GM18951 (cell line): ENCODE data around the gene CDK6.

ENCODE experiments used
- POLR2A ChIP-seq: IDR thresholded peaks from 4 replicates; pipeline ENCODE4 v1.6.1; 2011; ENCODE audit warnings: mild to moderate bottlenecking; ENCODE audit not compliant: insufficient read length, insufficient read depth; ENCODE audit errors: extremely low read depth
- in situ Hi-C: fragments of 300-500 bp; cut with MboI; formaldehyde crosslinking; loops from one replicate; pipeline ENCODE4 v1.12.0; 2022; ENCODE audit warnings: low sequenced_read_pairs, mixed read lengths, inconsistent platforms; ENCODE audit not compliant: unreplicated experiment

The CDK6 gene

DNA sequence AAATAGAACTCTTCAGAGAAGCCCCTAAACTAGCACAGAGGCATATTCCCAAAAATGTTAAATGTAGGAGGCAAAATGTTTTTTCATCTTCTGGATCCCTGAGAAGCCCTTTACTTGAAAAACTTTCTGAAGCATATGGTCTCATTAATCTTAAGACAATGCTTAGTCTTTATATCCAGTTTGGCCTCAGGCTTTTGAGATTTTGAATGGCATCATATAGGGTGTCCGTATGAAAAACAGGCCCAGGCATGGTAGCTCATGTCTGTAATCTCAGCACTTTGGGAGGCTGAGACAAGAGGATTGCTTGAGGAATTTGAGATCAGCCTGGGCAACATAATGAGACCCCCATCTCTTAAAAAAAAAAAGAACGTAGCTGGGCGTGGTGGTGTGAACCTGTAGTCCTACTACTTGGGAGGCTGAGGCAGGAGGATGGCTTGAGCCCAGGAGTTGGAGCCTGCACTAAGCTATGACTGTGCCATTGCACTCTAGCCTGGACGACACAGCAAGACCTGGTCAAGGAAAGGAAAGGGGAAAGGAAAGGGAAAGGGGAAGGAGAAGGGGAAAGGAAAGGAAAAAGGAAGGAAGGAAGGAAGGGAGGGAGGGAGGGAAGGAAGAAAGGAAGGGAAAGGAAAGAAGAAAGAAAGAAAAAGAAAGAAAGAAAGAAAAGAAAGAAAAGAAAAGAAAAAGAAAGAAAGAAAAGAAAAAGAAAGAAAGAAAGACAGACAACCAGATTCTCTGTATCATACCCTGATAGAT is 119.4 kb downstream of the CDK6 start:
- no peak for TF ChIP-seq POLR2A
- in situ Hi-C loops = no loop called here

GRCh38 chr7:92715963-92716362 is 120.4 kb downstream of the CDK6 start:
- in situ Hi-C loops = no loop called here
- TF ChIP-seq POLR2A = no peak

DNA sequence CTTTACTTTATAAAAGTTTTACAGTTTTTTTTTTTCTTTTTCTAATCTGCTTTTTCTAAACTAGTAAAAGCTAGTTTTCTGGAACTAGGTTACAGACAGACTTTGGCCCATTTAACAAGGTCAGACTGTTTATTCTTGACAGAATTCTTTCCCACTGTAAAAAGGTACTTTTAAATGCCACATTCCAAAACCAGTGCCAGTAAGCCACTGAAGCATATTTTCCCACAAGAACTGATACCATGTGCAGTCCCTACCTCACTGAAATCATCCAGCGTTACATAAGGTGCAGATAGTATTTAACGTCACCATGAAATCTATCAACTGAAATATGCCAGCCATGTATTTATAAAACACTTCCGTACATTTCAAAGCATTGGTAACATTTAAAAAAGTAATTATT is 121.6 kb downstream of the CDK6 start:
- in situ Hi-C loops = no loop called here
- TF ChIP-seq POLR2A = no peak

GRCh38 chr7:92714280-92714679 is 122.1 kb downstream of the CDK6 start:
- in situ Hi-C loops = no loop called here
- TF ChIP-seq POLR2A = no peak

DNA sequence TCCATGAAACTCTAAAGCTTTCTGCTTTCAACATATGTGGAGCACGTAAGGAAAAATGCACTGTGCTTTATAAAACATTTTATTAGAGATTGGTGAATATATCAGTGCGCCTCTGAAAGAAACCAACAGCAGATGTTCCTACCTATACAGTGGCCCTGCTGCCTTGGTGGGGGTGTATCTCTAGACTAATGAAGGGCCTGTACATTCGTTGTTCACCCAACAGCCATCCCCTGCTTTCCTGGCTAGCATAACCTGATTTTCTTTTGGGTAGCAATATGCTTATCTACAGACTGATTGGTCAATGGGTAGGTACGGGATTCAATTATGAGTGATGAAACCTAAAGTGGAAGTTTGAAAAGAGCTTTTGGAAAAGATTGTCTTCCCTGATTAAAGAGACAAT is 126.5 kb downstream of the CDK6 start:
- in situ Hi-C loops = no loop called here
- TF ChIP-seq POLR2A = no peak

DNA sequence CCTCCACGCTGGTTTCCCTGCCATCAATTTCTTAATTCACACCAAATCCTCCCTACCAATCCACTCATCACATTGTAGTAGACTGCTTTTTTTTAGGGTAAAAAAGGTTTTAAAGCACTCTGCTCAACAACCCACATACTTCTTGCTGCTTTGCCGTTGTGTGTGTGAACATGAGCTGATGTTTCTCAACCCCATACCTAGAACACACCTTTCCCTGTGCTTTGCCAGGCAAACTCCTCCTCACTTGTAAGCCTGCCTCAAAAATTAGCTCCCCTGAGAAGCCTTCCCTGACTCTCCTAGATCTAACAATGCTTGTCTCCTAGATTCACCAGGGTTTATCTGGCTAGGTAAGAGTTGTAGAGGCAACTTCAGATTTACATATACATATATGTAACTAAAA is 127.2 kb downstream of the CDK6 start:
- no peak for TF ChIP-seq POLR2A
- in situ Hi-C loops = no loop called here

- no peak for TF ChIP-seq POLR2A
- in situ Hi-C loops = no loop called here
These were observed 128.0 kb downstream of the CDK6 start for GRCh38 chr7:92708111-92709042.

- TF ChIP-seq POLR2A = no peak
- in situ Hi-C loops = no loop called here
These were observed 128.9 kb downstream of the CDK6 start for GRCh38 chr7:92707435-92707834.

- in situ Hi-C loops = no loop called here
- TF ChIP-seq POLR2A = no peak
These were observed 129.8 kb downstream of the CDK6 start for GRCh38 chr7:92706563-92706962.

GRCh38 chr7:92705831-92706230 is 130.5 kb downstream of the CDK6 start:
- in situ Hi-C loops = no loop called here

DNA sequence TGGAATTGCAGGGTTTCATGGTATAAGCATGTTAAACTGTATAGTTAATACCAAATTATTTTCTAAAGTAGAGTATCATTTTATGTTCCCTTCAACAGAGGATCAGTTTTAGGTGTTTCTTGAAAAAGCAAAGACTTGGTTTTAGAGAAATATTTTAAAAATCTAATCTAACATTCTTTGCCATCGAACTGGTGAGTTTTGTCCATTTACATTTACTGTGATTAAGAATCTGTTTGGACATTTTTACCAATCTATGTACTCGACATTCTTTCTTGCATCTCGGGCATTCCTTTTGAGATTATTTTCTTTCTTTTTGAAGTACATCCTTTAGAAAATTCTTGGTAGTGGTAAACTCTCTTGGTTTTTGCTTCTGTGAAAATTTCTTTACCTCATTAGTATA is 131.5 kb downstream of the CDK6 start:
- in situ Hi-C loops = no loop called here
- TF ChIP-seq POLR2A = no peak

More at GRCh38 chr7:92705831-92706230, 130.5 kb downstream of the CDK6 start:
- no peak for TF ChIP-seq POLR2A

DNA sequence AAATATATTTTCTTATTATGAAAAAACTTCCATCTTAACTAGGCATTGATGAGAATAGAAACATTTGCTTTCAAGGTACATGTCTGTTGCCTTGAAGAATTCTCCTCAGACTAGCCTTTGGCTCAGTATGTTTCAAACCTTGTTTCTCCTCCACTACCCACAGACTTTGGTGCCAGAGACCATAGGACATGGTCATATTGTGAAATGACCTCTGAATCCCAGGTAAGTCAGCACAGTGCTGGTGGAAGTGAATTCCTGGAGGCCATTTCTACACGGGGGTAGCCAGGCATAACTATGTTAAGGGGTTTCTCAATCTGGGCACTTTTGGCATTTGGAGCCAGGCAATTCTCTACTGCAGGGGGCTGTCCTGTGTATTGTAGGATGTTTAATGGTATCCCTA is 133.8 kb downstream of the CDK6 start:
- no peak for TF ChIP-seq POLR2A
- in situ Hi-C loops = no loop called here

DNA sequence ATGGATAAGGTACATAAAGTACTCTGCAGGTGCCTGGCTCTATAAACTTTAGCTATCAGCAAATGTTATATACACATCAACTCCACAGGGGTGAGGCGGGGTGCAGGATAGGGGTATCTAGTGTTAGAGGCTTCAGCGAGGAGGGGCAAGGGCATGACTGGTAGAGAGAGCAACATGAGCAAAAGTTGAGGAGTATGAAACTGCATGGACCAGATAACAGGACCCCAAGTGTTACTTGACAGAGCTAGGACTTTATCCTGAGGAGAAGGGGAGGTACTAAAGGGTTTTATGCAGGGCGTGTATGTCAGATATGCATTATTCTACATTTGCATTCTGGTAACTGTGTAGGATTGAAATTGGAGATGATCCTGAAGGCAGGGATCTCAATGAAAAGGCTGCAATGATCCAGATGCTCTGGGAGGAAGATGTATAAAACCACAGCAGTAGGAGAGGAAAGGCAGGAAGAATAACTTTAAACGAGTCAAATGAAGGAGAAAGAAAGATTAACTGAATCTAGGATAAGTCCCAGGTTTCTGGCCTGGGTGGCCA is 136.3 kb downstream of the CDK6 start:
- TF ChIP-seq POLR2A = no peak
- in situ Hi-C loops = loop anchor here (10.0 kb wide), 1 partner anchor 135 kb away; the partner anchor contains the start of gene CDK6
